Neural progenitor cell (in vitro differentiated cells): Measurements from ENCODE around the gene LRRC27.

ENCODE experiments used
- EZH2 ChIP-seq: fragments of 200-600 bp; sonication (generic); IDR thresholded peaks from 2 replicates; pipeline ENCODE4 v1.6.1; 2017; ENCODE audit warnings: antibody characterized with exemption, mild to moderate bottlenecking, moderate library complexity
- TF ChIP-seq, protein P1 (sequence below): fragments of 200-600 bp; sonication (generic); IDR thresholded peaks from 2 replicates; pipeline ENCODE4 v1.5.1; 2017; ENCODE audit warnings: antibody characterized with exemption, mild to moderate bottlenecking

GRCh38 chr10:132419538-132420468, 87.8 kb downstream of the LRRC27 start:
- TF ChIP-seq, protein P1, sequence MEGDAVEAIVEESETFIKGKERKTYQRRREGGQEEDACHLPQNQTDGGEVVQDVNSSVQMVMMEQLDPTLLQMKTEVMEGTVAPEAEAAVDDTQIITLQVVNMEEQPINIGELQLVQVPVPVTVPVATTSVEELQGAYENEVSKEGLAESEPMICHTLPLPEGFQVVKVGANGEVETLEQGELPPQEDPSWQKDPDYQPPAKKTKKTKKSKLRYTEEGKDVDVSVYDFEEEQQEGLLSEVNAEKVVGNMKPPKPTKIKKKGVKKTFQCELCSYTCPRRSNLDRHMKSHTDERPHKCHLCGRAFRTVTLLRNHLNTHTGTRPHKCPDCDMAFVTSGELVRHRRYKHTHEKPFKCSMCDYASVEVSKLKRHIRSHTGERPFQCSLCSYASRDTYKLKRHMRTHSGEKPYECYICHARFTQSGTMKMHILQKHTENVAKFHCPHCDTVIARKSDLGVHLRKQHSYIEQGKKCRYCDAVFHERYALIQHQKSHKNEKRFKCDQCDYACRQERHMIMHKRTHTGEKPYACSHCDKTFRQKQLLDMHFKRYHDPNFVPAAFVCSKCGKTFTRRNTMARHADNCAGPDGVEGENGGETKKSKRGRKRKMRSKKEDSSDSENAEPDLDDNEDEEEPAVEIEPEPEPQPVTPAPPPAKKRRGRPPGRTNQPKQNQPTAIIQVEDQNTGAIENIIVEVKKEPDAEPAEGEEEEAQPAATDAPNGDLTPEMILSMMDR: no peak
- no peak for TF ChIP-seq EZH2
